HG02763 (cell line): Measurements from ENCODE around the gene PTPN9.
"Not testable (repeated sequence)": the region's sequence is repeated elsewhere in the genome, so short reads cannot be mapped to it uniquely, and the experiment has no call there.

Experiments
- ATAC-seq: cut with Tn5 transposase; IDR thresholded peaks from one replicate; pipeline ENCODE4 v1.9.1; 2021; ENCODE audit warnings: mild to moderate bottlenecking, moderate library complexity; ENCODE audit not compliant: unreplicated experiment

Gene PTPN9

GRCh38 chr15:75532413-75533250 lies 46.5 kb downstream of the PTPN9 start:
- no peak for ATAC-seq

- no peak for ATAC-seq
Measured at GRCh38 chr15:75531041-75531450, 48.1 kb downstream of the PTPN9 start.

- ATAC-seq, result no peak
Measured at GRCh38 chr15:75530169-75530568, 48.9 kb downstream of the PTPN9 start.

GRCh38 chr15:75525756-75526155 lies 53.4 kb downstream of the PTPN9 start:
- ATAC-seq, result not testable (repeated sequence)

GRCh38 chr15:75523011-75523410 lies 56.1 kb downstream of the PTPN9 start:
- no peak for ATAC-seq

GRCh38 chr15:75517233-75517632 lies 61.9 kb downstream of the PTPN9 start:
- no peak for ATAC-seq

- no peak for ATAC-seq
Measured at GRCh38 chr15:75508840-75509532, 70.1 kb downstream of the PTPN9 start.

- no peak for ATAC-seq
Measured at GRCh38 chr15:75502360-75502759, 76.8 kb downstream of the PTPN9 start.

- ATAC-seq, result no peak
Measured at GRCh38 chr15:75493732-75494131, 85.4 kb downstream of the PTPN9 start.

GRCh38 chr15:75483961-75484360 lies 95.2 kb downstream of the PTPN9 start:
- ATAC-seq, result no peak

GRCh38 chr15:75483556-75483955 lies 95.6 kb downstream of the PTPN9 start:
- not testable (repeated sequence) for ATAC-seq

GRCh38 chr15:75483106-75483505 lies 96.0 kb downstream of the PTPN9 start:
- no peak for ATAC-seq

- ATAC-seq, result not testable (repeated sequence)
Measured at GRCh38 chr15:75480463-75480862, 98.7 kb downstream of the PTPN9 start.

- ATAC-seq, result no peak
Measured at GRCh38 chr15:75479670-75480069, 99.4 kb downstream of the PTPN9 start.

- ATAC-seq, result not testable (repeated sequence)
Measured at GRCh38 chr15:75477094-75477493, 102.0 kb downstream of the PTPN9 start.

GRCh38 chr15:75468913-75469598 lies 110.1 kb downstream of the PTPN9 start:
- ATAC-seq, result no peak

GRCh38 chr15:75460646-75461045 lies 118.5 kb downstream of the PTPN9 start:
- ATAC-seq, result no peak

- no peak for ATAC-seq
Measured at GRCh38 chr15:75459581-75459980, 119.5 kb downstream of the PTPN9 start.

GRCh38 chr15:75456710-75457109 lies 122.4 kb downstream of the PTPN9 start:
- ATAC-seq, result no peak

GRCh38 chr15:75455982-75456531 lies 123.1 kb downstream of the PTPN9 start:
- ATAC-seq, result no peak

GRCh38 chr15:75455424-75455981 lies 123.6 kb downstream of the PTPN9 start:
- no peak for ATAC-seq
